NOMO-1 (cell line): ENCODE measurements around the gene CCNY.

Experiments
- DNase-seq, 2 experiments: peaks; one replicate each; lab custom pipeline; 2025; ENCODE audit not compliant: unreplicated experiment in 2 of 2; lab: John Stamatoyannopoulos, UW

CCNY gene

DNA sequence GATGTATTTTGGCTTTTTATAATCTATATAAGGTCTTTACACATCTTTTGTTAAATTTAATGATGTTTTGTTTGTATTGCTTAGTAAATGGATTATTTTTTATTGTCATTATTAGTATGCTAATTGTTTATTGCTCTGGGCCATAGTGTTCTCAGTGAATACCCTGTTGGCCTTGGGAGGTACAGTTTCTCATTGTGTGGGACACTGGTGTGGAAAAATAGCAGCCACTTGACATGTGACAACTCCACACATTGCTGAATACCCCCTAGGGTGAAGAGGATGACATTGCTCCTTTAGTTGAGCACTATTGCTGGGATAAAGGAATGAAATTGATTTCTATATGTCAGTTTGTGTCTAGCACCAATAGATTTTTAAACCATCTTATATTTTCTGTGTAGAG lies 130.9 kb downstream of the CCNY start:
- no peak for DNase-seq

DNA sequence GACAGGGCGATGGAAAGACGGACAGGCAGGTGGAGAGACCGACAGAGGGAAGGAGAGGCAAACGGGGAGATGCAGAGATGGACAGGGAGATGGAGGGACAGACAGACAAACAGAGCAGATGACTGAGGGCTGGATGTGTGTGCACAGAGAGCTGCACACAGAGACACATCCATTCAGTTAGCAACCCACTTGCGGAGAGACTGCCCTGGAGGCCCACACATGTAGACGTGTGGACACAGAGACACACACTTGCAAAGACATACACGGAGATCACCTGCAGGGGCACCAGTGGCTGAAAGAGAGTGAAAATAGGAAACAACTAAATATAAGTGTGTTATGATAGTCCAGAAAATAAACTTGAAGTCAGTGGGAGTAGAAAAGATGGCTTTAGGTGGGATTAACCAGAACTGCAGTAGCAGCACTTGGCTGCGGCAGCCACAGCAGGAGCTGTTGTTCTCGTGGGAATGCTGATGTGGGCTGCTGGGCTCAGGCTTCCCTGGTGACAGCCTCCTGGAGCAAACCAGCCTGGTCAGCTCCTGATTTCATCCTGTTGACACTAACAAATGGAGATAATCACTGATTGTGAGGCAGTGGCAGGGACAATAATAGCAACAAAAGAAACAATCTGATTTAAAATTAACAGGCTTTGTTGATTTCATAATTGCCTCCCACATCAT lies 134.1 kb downstream of the CCNY start:
- DNase-seq, result no peak

DNA sequence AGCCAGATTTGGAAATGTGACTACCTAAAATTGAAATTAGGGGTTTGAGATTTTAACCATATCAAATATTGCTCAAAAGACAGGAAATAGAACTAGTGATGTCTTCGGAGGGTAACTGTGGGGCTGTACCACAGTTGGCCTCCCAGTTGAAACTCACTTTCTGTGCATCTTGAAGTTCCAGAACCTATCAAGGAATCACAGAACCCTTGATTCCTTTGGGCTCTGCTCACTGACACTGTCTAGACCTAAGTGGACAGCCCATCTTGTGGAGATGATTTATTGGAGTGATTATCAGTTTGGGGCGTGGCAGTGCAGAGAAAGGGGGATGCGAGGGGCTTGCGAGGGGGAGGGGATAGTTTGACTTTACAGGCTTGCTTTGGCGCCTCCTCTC lies 134.6 kb downstream of the CCNY start:
- no peak for DNase-seq

DNA sequence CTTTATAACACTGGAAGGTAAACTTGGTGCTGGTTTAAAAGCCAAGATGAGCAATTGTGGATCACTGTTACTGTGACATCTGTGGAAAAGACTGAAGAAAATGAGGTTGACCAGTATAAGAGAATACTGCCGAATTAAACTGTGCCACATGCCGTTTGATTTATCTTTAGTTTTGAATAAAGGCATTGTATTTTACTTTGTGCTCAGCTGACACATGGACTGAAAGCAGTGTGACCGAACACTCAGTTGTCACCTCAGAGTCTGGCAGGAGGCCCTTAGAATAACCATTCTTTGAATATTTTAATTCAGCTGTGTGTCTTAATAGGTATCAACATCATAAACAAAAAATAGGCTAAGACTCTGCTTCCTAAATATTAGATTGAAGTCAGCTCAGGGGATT lies 135.1 kb downstream of the CCNY start:
- DNase-seq, result no peak

DNA sequence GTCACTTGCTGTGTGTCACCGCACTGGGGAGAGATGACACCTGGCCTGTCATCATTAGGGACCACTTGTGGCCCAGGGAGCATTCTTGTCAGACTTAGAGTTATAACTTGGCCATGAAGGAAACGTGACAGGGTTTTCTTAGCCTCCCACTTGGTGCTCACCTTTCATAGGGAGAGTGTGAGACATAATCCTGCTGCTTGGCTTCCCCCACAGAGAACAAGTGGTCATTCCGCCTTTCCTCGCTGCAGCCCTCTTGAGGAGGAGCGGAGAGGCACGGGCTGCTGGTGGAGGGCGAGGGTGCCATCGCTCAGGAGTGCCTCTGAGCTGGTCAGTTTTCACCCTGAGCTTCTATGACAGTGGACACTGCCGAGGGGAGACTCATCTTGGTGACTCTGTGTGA lies 143.8 kb downstream of the CCNY start:
- DNase-seq, result no peak

DNA sequence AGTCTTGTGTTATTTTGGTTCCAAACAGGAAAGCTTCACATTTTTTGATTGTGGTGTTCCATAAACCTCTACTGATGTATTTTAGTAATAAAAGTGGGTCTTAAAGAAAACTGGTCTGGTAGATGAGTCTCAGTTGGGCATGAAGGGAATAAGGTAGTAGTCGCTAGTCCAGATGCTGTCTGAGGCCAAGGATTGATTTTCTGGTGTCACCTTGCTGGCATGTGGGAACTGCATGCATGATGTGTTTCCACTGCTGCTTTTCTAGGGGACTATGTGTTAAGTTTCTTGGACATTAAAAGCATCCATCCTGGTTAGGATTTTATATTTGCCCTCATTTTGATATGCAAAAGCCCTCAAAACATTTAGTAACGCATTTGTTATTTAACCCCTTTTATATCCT lies 145.1 kb downstream of the CCNY start:
- no peak for DNase-seq

DNA sequence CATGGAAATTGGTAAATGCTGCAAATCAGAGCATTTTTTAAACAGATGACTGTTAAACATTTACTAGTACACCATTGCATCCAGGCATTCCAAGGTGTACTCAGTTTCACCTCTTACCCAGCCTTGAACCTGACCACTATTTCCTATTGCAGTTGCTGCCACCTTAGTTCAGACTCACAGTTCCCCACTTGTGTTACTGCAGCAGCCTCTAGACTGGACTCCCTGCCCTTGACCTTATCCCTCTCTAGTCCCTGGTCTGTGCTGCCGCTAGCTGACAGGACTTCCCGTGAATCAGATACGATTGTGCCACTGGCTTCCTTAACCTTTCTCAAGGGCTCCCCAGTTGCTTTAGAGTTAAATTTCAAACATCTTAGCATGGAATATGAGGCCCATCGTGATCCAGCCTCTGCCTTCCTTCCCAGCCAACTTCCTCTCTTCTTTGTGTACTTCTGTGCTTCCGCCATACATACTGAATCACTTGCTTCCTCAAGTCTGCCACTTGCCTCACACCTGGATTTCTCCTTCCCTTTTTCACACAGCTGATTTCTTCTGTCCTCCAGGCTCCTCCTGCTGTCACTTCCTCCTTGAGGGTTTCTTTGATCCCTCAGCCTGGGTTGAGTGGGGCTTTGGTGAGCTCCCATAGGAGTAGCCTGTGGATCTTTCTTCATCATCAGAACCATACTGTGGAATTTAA lies 150.1 kb downstream of the CCNY start:
- peak; percentile 50 to 59 for DNase-seq

DNA sequence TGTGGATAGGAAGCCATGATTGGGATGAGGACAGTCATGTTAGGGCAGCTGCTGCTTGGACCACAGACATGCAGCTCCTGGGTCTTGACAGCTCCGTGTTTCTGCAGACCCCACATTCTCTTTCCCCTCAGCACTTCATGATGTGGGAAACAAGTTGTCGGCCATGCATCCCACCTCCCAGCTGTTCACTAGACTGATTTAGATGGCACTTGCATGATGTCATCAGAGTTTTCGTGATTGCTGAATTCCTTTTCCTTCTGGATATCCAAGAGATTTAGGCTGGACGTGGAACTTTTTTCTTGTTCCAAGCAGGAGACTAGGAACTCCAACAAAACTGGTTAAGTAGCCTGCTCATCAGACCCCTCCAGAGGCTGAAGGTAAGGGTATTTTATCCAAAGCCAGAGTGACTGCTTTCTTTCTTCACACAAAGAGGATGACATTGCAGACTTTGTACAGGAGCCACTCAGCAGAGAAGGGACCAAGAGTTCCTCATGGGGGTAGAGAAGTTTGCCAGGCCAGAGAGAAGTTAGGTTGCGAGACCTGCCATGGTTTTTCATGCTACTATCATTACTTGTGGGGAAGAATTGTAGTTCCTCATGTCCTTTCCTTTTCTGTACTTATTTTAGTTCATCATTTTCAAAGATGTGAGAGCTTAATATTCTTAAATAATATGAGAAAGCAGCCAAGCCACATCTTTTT lies 151.2 kb downstream of the CCNY start:
- peak in 1 of 2 experiments; percentile 37 for DNase-seq

DNA sequence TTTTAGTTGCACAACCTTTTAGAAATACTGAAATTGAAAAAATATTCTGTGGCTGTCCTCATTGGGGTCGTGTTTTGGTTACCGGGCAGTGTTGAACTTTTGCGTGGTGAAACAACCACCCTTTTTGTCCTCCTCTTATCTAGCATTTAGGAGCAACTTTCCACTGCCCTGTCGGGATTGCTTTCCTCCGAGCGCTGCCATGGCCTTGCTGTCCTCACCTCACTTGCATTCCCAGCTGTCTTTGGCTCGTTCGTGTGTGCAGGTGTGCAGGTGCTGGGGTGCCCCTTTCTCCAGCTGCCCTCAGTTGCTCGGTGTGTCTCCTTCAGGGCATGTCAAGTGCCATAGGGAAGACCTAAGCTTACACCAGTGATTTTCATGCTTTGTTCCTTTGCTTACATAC lies 151.9 kb downstream of the CCNY start:
- no peak for DNase-seq

DNA sequence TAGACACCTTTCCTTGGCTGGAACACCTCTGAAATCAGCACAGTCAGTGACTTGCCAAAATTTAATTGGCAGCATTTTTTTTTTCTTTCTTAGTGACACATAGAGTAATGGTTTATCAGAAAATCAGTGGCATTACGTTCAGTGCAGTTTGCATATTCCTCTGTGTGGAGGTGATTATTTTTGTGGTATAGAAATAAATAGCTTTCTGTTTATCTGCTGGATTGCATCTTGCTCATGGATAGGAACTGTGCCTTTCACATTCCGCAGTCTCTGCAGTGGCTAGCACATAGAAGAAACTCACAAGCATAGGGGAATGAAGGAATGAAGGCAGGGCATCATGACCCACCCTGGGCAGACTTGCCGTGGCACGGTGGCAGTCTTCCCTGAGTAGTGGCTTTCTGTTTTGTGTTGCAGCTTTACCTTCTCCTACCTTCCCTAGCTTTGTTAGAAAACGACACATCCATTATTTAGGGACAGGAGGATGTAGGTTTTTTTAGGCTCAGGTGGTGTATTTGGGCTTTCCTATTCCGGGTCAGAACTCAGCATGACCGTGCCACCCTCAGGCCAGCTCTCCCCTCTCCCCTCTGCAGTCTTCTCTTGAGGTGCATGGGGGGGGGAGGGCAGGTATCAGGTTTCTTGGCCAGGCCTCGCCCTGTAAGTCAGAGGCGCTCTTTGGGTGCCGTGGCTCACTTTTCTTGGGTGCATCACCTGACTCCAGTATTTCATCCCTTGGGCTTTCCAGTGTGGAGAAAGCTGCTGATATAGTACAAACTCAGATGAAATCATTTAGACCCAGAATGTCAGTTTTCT lies 156.3 kb downstream of the CCNY start:
- no peak for DNase-seq

DNA sequence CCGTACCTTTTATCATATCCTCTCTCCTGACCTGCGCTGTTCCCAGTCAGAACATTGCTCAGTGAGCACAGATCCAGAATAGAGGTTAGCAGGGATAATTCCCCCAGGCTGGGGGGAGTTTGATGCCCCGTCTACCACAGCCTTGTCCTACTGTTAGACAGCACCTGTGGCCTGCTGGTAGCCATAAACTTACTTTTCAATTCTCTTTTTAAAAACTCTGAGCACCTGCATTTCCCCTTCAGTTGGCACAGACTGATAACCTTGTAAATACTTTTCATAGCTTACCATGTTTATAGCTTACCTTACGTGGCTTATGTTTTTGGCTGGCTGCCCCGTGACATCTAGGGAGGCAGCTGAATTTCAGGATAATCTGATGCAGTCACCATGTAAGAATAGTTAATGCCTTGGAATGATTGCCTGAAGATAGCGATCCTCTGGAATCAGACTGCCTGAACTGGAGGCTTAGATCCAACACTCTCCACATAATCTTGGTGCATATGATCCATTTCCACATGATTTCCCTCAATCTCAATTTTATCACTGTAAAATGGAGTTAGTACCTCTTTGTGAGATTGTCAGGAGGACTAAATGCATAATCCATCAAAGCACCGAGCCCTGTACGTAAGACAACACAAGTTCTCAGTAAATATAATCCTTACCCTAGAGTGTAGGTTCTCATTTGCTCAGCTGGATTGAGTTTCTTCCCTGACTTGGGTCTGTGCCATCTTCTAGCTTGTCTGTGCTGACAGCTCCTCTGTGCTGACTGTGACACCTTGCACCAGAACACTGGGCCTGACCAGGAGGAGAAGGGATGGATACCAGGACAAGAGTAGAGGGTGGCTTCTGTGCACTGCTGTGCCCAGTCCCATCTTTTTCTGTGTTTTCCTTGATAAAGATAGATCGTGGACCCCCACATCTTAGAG lies 157.1 kb downstream of the CCNY start:
- DNase-seq, result no peak

DNA sequence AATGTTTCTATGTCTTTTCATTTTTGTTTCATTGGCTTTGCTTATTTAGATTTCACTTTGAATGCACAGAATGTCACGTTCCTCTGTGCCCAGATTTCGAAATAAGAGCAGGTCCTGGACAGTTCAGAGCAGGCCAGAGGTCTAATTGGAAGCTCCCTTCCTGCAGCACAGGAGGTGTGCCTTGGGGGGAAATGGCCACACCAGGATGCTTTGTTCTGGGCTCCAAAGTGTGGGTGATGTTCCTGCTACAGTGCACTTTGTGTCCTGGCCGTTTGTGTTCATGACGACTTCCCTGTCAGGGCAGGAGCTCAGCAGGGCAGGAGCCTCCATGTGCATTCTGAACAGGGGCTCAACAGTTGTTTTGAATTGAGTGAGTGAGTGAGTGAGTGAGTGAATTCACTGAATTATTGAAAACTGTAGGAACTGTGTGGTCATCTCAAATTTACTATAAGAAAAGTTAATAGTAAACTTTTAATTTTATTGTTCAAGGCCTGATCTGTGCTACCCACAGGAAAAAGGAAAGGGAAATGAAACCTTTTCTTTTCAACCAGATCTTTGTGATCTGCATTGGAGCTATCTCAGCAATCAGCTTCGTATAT lies 159.3 kb downstream of the CCNY start:
- peak in 1 of 2 experiments; percentile 51 for DNase-seq

DNA sequence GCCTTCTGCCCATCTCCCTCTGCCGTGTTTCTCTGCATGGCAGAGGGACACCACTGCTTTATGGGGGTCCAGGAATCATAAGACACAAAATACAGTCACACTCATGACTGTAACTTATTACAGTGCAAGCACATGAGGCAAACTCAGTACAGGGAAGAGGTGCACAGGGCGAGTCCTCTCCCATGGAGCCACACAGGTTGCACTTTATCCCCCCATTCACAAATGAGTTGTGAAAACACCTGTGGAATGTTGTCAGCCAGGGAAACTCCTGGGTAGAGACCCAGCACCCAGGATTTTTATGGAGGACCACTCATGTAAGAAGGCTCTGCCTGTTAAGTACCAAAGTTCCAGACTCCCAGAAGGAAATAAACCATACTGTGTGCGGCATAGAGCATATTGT lies 161.6 kb downstream of the CCNY start:
- no peak for DNase-seq

DNA sequence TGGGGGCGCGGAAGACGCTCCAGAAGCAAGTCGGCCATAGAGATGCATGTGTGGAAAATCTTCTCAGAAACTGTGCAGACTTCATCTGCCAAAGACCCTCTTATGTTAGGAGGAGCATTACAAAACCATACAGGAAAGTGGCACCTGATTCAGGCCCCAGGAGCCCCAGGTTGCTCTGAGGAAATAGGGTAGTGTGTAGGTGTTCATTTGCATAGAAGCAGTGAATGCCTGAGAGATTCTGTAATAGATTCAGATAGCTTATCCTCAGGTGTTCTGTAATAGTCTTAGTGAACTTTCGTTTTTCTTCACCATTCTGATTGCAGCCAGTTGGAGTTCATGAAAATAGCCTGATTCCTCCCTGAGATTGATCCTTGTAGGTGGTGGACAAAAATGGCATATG lies 162.4 kb downstream of the CCNY start:
- no peak for DNase-seq

DNA sequence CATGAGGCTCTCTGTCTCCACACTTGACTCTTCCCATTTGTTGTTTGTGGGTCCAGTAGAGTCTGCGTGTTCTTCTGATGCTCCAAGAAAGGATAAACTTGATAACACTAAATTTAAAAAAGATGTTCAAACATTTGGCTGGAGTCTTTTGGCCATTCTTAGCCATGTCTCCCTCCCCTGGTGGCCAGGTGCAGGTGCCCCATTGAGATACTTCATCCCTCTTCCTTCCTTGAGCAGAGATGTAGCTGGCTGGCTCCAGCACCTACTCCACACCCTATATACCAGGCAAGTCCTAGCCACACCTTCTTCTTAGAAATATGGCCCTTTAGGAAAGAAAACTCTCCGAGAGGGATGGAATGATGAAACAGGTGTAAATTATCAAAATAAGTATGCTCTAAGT lies 165.6 kb downstream of the CCNY start:
- DNase-seq, result no peak

DNA sequence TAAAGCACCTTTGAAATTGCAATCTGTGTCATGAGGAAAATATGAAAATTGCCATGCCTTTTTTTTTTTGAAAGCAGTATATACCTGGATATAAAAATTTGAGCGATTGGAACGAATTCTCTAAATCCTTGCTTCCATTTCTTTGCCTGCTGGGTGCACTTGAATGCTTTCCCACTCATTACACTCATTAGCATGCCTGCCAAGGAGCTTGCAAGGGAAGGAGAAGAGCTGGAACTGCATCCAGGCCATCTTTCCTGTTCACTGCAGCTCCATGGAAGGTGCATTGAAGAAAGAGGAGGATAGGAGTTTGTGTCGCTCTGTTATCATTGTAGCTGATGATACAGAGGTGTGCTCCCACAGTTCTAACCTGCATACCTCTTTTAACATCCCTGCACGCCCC lies 166.4 kb downstream of the CCNY start:
- no peak for DNase-seq

DNA sequence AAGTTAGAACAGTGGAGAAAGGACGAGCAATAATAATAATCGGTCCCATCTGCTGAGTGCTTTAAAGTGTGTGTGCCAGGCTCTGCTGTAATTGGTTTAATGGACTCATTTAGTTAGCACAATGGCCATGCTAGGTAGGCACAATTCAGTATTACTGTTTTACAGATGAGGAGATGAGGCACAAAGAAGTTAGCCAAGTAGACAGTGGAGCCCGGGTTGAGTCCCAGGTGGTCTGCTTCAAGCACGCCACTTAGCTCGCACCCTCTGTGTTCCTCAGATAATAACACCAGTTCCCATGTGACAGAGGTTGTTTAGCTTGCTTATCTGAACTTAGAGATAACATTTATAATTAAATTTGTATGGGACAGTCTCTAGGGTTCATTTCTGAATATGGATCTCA lies 167.3 kb downstream of the CCNY start:
- DNase-seq, result no peak

DNA sequence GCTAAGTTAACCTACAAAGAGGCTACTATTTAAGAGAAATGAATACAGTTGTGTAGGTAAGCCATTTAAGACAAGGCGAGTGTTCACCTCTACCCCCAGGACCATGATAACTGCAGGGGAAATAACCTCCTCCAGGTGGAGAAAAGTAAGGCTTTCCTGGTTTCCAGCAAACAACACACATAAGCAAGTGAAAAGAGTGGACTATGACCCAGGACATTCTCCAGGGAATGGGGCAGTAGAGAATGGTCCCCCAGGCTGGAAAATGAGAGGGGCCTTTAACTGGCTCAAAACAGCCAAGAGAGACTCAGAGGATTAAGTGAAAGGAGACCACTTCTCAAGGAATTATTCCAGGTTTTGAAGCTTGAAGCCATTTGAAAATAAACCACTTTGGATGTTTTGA lies 167.8 kb downstream of the CCNY start:
- no peak for DNase-seq

DNA sequence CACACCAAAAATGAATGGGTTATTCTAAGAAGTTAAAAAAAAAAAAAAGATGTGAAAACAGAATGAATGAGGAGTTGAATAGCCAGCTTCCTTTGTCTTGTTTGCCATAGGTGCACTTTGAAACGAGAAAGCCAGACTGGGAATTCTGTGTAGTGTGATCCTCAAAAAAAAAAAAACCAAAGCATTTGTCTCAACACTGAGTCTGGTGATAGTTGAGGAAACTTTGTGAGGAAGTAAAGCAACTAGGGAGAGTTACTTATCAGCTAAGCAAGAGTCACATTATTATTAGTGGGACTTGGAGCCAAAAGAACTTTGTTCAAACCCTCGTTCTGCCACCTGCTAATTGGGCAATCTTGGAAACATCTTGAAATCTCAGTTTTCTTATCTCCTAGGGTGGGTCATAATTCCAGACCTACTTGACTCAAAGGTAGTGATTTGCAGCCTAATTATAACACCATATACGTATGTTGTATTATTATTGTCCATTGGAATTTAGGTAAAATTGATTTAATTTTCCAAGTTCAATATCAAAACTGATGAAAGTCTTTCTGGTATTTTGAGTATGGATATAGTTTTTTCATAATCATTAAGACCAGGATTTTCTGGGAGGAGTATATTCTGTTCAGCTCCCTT lies 169.0 kb downstream of the CCNY start:
- DNase-seq, result no peak
